SK-N-DZ (cell line): ENCODE results near the gene CDH12.
"Not testable (repeated sequence)": the region's sequence is repeated elsewhere in the genome, so short reads cannot be mapped to it uniquely, and the experiment has no call there.

ENCODE experiments used
- DNase-seq: peaks from one replicate; pipeline ENCODE4 v3.0.0-alpha.2; 2015; ENCODE audit warnings: low spot score

Gene CDH12

DNA sequence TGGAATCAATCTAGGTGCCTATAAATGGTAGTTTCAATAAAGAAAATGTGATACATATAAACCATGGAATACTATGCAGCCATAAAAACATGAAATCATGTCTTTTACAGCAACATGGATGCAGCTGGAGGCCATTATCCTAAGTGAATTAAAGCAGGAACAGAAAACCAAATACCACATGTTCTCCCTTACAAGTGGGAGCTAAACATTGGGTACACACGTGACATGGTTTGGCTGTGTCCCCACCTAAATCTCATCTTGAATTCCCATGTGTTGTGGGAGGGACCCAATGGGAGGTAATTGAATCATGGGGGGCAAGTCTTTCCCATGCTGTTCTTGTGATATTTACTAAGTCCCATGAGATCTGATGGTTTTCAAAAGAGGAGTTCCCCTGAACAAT, 78.9 kb downstream of the CDH12 start:
- not testable (repeated sequence) for DNase-seq

DNA sequence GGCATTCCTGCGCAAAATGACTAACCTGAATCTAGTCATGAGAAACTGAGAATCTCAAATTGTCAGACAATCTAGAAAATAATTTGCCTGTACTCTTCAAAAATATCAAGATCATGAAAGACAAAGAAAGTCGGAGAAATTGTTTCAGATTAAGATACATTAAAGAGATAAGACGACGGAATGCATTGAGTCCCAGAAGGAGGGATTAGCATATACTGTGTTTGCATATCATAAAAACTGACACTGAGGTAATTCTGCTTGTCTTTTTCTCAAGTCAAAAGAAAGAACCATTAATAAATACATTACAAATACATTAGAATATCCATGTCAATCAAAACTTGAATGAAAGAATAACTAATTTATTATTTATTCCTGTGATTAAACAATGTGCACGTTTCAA, 88.4 kb downstream of the CDH12 start:
- no peak for DNase-seq

DNA sequence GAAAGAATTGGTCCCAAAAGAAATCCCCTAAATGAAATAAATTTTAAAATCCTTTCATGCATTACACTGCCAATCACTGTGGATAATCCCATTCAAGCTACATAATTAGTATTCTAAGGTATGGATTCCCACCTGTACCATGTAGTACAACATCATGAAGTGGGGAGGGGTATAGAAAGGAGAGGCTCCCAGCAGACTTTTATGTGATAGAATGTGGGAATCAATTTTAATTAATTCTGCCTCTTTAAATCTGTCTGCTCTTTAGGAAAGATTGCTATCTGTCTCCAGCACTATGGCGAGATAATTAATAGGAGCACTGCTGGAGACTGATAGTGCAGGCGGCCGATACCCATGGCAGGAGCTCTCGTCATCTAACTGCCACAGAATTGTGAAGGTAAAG, 95.4 kb downstream of the CDH12 start:
- DNase-seq = peak; percentile 29

DNA sequence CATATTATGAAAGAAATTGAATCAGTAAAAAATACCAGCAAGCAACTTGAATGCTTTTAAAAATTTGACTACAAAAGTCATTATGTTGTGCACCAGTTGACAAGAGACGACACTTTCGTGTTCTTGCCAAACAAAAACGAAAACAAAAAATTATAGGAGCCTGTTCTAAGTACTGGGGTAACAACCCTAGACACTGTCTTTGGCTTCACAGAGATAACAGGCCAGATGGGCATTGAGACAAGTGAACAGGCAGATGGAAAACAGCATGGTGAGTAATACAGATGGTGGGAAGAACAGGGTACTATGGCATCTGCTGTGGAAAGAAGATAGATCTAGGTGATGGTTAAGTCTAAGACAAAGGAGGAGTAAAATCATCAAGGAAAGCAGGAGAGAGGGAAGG, 99.0 kb downstream of the CDH12 start:
- DNase-seq = peak; percentile 6

DNA sequence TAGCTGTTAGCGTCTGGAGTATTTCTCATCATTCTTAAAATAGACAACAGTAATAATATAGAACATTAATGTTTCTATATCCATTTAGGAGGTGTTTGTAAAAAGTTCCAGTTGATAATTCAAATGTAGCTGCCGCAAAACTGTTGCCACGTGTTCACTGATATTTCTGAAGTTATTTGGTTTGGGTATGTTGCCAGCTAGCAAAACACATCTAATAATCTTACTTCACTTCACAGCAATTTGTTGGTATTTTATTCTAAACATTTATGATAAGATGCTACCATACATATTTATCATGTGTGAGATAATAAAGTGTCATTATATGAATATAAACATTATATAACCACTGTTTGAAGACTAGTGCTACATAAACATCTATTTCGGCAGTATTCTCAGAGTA, 101.6 kb downstream of the CDH12 start:
- no peak for DNase-seq

DNA sequence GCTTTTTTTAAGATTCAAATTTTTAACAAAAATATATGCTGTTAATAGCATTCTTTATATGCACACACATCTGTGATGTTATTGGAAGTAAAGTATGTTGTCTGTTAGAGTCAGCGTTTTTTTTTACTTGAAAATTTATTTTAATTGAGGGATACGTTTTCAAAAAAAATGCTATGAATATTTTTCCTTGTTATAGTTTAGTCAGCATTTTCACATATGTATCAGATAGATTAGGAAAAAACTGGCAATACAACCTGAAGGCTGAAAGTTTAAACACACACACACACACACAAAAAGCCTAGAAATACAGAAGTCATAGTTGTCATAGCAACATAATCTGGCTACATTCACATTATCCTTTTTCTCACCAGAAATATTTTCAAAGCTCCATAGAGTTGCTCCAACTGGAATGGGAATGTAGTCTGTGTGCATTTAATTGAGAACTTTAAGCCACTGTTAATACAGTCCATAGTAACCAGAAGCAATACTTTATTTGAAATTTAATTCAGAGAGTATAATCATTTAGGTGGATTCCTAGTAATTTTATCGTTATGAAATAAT, 116.6 kb downstream of the CDH12 start:
- DNase-seq = no peak

DNA sequence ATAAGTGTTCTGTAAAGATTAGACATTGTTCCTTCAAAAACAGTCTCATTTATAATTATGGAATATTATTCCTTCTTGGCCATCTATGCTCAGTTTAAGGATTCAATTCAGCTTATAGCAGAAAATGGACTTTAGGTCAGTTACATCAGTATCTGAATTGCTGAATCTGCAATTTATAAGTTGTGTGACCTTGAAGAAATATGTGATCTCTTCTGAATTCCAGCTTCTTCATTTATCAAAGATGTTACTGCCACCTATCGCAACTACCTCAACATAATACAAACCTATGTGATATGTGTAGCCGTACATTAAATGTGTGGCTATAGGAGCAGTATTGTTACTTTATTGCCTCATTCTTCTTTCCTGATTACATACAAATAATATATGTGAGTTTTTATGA, 118.2 kb downstream of the CDH12 start:
- no peak for DNase-seq

DNA sequence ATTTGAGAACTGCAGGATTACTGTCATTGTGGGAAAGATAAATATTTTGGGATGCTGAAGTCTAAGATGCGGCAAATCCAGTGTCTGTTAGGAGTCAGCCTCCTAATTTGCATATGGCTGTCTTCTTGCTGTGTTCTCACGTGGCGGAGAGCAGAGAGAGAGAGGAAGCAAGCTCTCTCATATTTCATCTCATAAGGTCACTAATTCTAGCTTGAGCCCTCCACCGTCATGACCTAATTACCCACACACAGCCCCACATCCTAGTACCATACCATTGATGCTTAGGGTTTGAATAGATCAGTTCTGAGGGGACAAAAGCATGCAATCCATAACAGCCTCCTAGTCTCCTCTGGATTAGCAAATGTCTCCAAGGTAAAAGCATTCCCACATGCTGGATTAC, 124.5 kb downstream of the CDH12 start:
- no peak for DNase-seq

DNA sequence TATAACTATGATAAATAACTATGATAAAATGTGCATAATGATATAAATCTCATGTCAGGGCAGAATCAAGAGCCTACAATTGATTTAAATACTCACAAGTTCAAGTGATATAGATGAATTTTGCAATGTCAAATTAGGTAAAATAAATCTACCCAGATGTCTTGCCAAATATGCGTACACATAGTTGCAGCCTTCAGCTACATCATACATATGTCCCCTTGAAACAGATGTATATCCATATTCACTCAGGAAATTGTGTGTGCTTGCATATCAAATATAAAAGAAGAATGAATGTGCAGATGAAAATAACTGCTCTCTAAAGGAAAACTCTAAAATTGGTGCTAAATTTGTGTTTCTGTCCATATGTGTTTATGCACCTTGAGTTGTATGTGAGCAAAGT, 130.7 kb downstream of the CDH12 start:
- DNase-seq = no peak

DNA sequence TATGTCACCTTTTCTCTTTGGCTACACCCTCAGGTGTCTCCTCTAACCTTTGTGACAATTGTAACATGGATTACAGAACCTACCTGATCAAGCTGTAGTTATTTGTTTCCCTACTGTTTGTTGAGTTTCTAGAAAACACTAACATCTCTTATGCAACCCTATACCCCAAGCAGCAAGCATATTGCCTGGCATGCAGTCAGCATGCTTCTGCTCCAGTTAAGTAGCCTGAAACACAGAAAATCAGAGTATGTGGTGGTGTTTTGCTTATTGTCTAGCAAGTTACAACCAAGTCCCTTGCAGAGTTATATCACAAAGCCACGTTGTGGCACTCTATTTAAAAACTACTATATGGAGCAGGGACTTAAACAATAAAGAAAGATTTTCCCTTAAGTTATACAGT, 131.1 kb downstream of the CDH12 start:
- no peak for DNase-seq

DNA sequence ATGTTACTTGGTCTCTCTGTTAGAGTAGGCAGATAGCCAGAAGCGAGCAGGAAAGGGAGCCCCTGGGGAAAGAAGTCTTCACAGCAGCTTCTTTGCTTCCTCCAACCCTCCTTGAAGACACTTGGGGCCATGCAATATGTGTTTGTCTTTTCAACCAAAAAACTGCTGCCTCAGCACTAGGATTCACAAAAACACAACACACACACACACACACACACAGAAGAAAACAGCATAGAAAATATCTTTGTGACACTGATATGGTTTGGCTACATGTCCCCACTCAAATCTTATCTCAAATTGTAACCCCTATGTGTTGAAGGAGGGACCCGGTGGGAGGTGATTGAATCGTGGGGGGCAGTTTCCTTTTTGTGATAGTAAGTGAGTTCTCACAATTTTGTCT, 133.3 kb downstream of the CDH12 start:
- no peak for DNase-seq

DNA sequence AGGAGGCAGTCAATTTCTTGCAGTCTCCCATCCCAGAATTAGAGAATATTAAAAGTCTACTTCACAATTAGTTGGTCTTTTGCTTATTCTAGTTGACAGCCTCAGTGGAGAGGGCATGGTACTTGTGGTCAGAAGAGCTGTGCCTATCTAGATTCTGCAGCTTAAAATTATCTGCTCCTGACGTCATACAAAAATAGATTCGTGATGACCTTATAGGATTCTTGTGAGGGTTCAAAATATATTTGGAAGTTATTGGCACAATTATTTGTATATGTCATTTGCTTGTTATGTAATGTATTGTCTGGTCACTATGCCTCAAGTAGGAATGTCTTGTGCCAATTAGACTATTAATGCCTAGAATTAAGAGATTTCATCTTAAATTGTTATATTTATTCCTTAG, 142.5 kb downstream of the CDH12 start:
- no peak for DNase-seq

DNA sequence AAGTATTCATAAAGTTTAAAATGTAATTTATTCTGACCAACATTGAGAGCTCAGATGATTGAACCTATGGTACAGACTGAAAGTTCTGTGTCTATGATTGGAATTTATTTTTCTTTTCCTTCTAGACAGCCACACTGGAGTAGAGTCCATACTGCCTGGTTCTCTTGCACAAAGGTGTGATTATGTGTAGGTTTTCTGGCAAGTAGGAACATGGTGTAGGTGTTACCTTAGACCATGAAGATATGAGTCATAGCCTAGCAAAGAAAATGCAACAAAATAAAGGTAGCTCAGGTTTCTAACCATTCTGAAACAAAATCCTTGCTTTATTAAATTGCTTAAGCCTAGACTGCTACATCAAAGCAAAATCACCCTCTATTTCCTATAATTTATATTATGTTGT, 143.4 kb downstream of the CDH12 start:
- no peak for DNase-seq

DNA sequence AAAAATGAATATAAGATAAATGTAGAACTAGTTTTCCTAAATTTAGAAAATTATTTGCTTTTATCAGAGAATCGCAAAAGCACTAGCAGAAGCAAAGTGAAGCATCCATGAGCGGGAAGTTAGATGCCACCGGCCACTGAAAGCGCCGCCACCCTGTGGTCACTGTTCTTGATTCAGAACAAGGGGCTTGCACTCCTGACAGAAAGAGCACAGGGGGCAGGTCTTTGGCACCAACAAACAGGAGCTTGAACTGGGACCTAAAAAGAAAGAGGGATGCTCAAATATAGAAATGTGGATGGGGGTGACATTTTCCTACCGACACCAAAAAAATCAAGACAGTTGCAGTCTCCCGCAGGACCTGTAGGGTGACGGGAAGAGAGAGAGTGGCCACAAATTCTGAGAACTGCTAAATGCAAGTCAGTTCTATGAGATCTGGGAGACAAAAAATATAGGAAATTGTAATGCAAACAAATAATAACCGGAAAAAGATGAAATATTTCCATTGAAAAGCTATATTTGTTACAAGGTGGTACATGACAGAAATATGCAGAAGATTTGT, 144.3 kb downstream of the CDH12 start:
- no peak for DNase-seq

DNA sequence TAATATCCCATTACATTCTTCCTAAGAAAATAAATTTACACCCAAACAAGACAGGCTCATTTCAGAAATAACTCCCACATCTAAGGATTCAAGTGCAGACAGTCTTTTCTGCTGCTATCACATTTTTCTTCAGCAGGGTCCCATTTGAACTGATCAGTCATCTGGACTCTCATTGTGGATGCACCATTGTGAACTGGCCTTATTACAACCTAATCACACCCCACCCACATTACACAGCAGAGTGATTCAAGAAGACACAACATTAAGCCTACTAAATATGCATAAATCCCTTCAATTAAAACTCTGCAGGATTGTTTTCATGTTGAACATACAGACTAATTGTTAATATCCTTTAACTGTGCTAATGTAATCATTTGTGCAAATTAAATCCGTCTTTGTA, 146.2 kb downstream of the CDH12 start:
- DNase-seq = no peak

DNA sequence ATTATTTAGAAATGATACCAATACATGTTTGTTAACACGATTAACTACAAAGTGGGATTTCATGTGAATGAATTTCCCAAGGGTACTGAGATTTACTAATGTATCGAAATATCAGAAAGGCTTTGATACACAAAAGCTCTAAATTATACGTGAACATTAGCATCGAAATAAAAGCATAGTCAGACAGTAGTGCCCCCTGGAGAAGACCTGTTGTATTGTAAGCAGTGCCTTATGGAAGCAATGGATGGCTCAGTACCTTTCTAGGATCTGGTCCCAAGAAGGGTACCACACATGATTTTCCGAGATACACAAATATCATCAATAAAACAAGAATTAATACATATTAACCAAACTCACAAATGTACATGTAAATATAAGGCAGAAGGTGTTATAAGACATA, 153.8 kb downstream of the CDH12 start:
- DNase-seq = no peak

DNA sequence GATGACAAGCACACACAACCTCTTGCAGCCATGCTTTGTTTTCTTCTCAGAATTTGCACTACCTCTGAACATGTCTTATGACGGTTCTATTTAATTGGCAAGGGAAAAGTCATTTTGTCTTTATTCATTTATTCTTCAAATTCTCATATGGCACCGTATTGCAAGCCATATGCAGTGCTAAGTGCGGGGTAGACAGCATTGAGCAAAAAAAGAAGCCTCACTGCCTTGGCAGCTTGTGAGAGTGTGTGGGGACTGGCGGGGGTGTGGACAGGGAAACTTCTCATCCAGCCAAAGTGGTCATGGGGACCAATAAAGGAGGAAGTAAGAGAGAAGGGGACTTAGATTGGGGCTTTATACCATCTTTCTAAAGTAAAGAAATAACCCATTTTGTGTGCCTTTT, 160.0 kb downstream of the CDH12 start:
- no peak for DNase-seq

DNA sequence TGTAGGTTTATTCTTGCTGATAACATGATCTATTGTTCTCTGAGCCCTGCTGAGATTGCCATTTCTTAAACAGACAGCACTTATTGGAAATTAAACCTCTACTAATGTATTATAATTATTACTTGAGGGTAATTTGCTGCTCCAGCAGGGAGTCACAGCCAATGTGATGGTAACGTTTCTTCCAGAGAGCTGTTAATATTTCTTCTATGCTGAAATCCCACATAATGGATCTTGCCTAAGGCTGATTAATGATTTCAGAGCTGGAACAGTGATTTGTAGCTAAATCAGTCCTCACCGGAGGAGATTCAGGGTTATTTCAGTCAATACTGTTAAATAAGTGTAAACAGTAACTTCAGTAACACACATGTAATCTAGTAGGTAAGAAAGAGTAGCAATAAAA, 170.1 kb downstream of the CDH12 start:
- no peak for DNase-seq

DNA sequence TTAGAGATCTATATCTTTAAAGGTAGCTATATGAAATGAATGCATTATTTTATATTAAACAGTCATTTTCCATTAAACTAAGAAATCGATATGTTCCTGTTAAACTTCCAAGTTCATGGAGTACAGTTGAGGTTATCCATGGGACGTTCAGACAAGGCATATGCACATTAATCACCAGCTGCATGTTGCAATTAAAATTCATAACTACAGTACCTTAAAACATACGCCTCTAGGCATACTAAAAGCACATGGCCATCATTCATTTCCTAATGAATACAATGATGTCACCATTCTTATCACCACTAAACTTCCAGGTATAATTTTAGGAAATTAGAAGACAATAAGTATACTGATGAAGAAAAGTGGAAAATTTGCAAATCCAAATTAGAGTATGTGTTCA, 174.3 kb downstream of the CDH12 start:
- DNase-seq = no peak

DNA sequence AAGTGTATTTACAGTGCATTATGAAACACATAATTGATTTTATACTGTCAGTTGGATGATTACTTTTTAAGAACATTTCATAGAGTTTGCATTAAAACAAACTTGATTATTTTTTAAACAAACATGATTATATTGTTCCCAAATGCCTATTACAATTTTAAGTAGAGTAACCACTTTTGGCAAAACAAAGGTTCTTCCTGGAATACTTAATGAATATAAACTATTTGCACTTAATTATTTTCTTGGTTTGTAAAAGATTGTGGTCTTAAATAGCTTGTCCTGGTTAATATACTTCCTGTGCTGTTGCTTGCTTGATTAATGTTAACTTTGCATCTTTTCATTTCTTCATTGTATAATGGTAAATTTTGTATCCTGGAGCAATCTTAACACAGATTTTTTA, 180.0 kb downstream of the CDH12 start:
- no peak for DNase-seq

DNA sequence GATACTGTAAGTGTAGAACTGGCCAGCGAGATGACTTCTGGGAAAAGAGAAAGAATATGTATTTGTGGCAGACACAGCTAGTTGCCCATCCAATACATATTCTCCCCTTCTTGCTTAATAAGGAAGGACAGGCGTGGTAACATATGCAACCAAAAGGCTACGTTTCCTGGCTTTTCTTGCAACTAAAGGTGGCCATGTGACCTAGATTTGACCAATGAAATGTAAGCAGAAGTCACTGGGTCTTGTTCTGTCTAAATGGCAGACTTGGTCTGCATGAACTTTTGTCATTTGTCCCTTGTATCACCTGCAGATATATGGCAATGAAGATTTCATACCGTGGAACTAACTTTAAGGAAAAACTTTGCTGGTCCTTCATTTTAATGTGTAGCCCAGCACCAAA, 183.8 kb downstream of the CDH12 start:
- DNase-seq = no peak

DNA sequence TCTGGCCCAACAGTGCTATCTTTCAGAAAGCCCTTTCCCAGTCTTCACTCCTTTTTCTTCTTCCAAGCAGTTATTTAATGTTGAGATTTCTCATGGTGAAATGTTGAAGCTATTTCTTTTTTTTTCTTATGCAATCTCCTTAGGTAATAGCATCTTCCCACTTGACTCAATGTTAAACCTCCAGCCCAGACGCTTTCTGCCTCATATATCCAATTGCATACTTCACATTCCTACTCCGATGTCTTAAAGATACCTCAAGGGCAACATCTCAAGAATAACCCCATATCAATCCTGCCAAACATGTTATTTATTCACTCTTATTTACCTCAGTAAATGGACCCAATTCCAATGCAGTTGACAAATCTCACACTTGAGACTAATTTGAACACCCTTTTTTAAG, 187.3 kb downstream of the CDH12 start:
- DNase-seq = no peak

DNA sequence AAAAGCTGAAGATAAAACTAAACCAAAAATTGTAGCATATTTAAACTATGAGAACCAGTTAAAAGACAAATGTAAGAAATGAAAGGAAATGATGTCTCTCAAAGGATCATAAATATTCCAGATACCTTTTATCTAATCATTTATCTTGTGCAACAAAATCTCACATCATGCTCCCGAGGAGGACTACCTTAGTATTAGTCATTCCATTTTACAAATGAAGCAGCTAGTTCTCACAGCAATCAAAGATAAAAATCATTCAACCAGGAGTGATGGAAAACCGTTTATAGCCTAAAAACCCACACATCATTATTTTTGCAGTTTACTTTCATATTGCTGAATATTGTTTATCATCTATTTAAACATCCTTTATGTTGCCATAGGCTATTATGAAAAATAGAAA, 190.0 kb downstream of the CDH12 start:
- no peak for DNase-seq

DNA sequence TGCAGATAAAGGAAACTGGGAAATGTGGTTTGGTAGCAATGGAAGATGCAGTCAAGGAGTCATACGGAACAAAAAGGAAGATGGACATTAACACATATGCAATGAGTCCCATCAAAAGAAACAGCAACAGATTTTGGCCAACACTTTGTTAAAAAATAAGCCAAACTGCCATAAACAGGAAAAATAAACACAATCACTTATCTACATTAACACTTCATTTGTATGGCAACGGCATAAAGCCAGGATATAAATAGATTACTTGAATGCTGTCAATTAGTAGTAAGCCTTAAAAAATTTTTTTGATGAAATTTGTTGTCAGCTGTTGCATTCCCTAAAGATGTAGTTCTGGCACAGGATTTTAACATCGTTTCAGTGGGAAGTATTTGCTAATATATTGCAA, 190.8 kb downstream of the CDH12 start:
- no peak for DNase-seq
